Lower lobe of right lung (tissue), 2 donors: ENCODE results near the gene SBSN. TPM values are rescaled to one million over a fixed set of nuclear protein-coding genes. Genes with fewer than 3 reads are reported as not detected.
A peak's percentile ranks its signal among the peaks of the same experiment; 100 is the strongest.

Experiments
- ATAC-seq, 2 donors: fragments of 200-7000 bp; cut with Tn5 transposase; one replicate each; pipeline ENCODE4 v1.9.1; 2020 to 2022; ENCODE audit warnings: mild to moderate bottlenecking in 2 of 2, moderate library complexity in 2 of 2
- DNase-seq: peaks from one replicate; pipeline ENCODE4 v3.0.0-alpha.2; 2020
- H3K27ac ChIP-seq: fragments of 200-600 bp; one replicate; pipeline ENCODE4 v1.8.0; 2022
- H3K27me3 ChIP-seq: fragments of 200-600 bp; one replicate; pipeline ENCODE4 v1.8.0; 2022; ENCODE audit warnings: low read depth
- H3K36me3 ChIP-seq: fragments of 200-600 bp; one replicate; pipeline ENCODE4 v1.8.0; 2022; ENCODE audit warnings: mild to moderate bottlenecking
- H3K4me1 ChIP-seq: fragments of 200-600 bp; one replicate; pipeline ENCODE4 v1.8.0; 2022
- H3K4me3 ChIP-seq: fragments of 200-600 bp; one replicate; pipeline ENCODE4 v1.8.0; 2022; ENCODE audit warnings: mild to moderate bottlenecking
- H3K9me3 ChIP-seq: fragments of 200-600 bp; one replicate; pipeline ENCODE4 v1.8.0; 2022
- CTCF ChIP-seq: fragments of 200-600 bp; IDR thresholded peaks from one replicate; pipeline ENCODE4 v1.8.0; 2022; ENCODE audit warnings: antibody characterized with exemption, mild to moderate bottlenecking
- intact Hi-C: fragments of 100-400 bp; cut with DNase I; formaldehyde crosslinking; loops from one replicate; pipeline ENCODE4 v1.11.0; 2022
- total RNA-seq: library from RNA; stranded (reverse); fragmentation: NEBNext Ultra II Directional; extraction: Animal tissue kit (Norgen Biotek cat#: 25700); gene quantifications from one replicate; pipeline ENCODE4 v1.2.1, GENCODE V29; 2021
- donor health status: DM: no; HTN: yes; CAD: no; lungs with severe emphysema.

Gene SBSN
- total RNA-seq, 1 donor from 2014 or later: not detected

GRCh38 chr19:35498220-35498619 lies 29.9 kb downstream of the SBSN start:
- intact Hi-C loops: no loop called here
- no peak overlapping the region for H3K27ac ChIP-seq
- H3K4me3 ChIP-seq: no peak overlapping the region
- no peaks in the 10 kb centered on the region for H3K36me3 ChIP-seq
- peaks cover 5% of the 10 kb centered on the region for H3K27me3 ChIP-seq
- TF ChIP-seq CTCF: no peak
- DNase-seq: no peak
- peaks cover 8% of the 10 kb centered on the region for H3K4me1 ChIP-seq
- H3K9me3 ChIP-seq: no peaks in the 10 kb centered on the region
- ATAC-seq: no peak

- no peaks in the 10 kb centered on the region for H3K9me3 ChIP-seq
- H3K4me3 ChIP-seq: no peak overlapping the region
- intact Hi-C loops: no loop called here
- no peak for TF ChIP-seq CTCF
- H3K4me1 ChIP-seq: peaks cover 8% of the 10 kb centered on the region
- no peaks in the 10 kb centered on the region for H3K36me3 ChIP-seq
- H3K27ac ChIP-seq: no peak overlapping the region
- no peak for ATAC-seq
- peaks cover 7% of the 10 kb centered on the region for H3K27me3 ChIP-seq
- no peak for DNase-seq
Measured at GRCh38 chr19:35497406-35497805, 30.7 kb downstream of the SBSN start.

GRCh38 chr19:35495107-35496064 lies 32.7 kb downstream of the SBSN start:
- Histone ChIP-seq H3K4me1 (peaks cover 8% of the 10 kb centered on the region), H3K27ac (no peak overlapping the region), H3K4me3 (no peak overlapping the region), H3K36me3 (no peaks in the 10 kb centered on the region), H3K27me3 (peaks cover 10% of the 10 kb centered on the region), H3K9me3 (no peaks in the 10 kb centered on the region)
- intact Hi-C loops: no loop called here
- peak; percentile 94 to 96 for ATAC-seq
- TF ChIP-seq CTCF: peak; percentile 99
- peak; percentile 85 for DNase-seq

DNA sequence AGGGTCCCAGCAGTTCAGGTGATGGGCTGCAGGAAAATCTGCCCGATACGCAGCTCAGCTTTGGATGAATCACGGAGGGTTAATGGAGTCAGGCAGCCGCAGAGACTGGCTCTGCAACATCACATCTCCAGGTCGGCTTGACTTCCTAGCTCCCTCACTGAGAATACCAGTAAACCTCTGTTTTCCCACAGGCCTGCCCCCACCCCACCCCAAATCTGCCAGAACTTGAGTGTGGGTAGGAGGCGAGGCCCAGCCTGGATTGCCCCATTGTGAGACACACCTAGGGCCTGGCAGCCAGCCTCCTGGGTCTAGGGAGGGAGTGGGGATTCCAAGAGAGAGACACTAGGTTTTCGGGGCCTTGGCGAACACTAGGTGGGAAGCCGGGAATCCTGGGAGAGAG lies 34.1 kb downstream of the SBSN start:
- no peaks in the 10 kb centered on the region for H3K36me3 ChIP-seq
- peaks cover 10% of the 10 kb centered on the region for H3K27me3 ChIP-seq
- H3K27ac ChIP-seq: no peak overlapping the region
- no peak for TF ChIP-seq CTCF
- peaks cover 8% of the 10 kb centered on the region for H3K4me1 ChIP-seq
- no peak overlapping the region for H3K4me3 ChIP-seq
- intact Hi-C loops: no loop called here
- H3K9me3 ChIP-seq: no peaks in the 10 kb centered on the region
- DNase-seq (no peak), ATAC-seq (no peak)

- Histone ChIP-seq H3K27me3 (peaks cover 10% of the 10 kb centered on the region), H3K4me1 (peaks cover 8% of the 10 kb centered on the region), H3K9me3 (no peaks in the 10 kb centered on the region), H3K36me3 (no peaks in the 10 kb centered on the region), H3K4me3 (no peak overlapping the region), H3K27ac (no peak overlapping the region)
- intact Hi-C loops: no loop called here
- DNase-seq (no peak), ATAC-seq (no peak)
- no peak for TF ChIP-seq CTCF
Measured at GRCh38 chr19:35491836-35492360, 36.2 kb downstream of the SBSN start.
